Measurements from ENCODE around the gene RAD51B. TPM values are rescaled to one million over a fixed set of nuclear protein-coding genes. Genes with fewer than 3 reads are reported as not detected.
A peak's percentile ranks its signal among the peaks of the same experiment; 100 is the strongest.

Gene RAD51B
- total RNA-seq, 1 experiment from 2014 or later: 20.0 TPM

DNA sequence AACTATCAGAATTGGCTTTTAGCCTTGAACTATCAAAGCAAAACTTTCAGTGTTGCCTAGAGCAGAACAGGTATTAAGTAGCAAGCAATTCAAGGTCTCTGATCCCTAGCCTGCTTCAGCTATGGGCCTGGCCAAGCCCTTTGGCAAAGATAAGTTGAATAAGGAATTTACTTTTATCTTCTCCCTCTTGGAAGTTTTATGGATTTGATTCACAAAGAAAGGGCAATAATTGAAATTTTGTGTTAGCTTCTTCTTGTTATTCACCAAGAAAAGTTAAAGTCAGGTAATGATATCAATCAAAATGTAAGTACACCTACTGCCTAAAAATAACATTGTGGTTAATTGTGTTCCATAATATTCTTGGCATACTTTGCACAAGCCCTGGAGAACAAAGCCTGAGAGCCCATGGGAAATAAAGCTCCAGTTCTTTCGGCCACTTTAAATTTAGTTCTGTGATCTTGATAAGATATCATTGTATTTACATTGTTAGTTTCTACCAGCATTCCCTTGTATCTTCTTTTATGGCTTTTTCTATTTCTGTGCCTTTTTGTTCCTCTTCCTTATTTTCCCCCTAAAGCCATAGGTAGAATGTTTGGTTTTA, 158.0 kb downstream of the RAD51B start:
- peak overlapping the region; percentile 18 for H3K4me2 ChIP-seq (ENCODE audit: low read length)
- H3K79me2 ChIP-seq (ENCODE audit: insufficient read depth, low read length): no peaks in the 10 kb centered on the region
- H3K9me3 ChIP-seq (ENCODE audit: control insufficient read depth in 1 of 2, insufficient read depth in 1 of 2, low read depth in 1 of 2, low read length in 2 of 2): no peaks in the 10 kb centered on the region
- peak overlapping the region; percentile 90 for H3K27ac ChIP-seq (ENCODE audit: low read depth, low read length)
- H4K20me1 ChIP-seq (ENCODE audit: insufficient read depth): no peaks in the 10 kb centered on the region
- POLR2A ChIA-PET: interaction anchor here (0.6 kb wide), 1 partner anchor 95 kb away, joined by 4 read pairs; no protein-coding TSS in a partner anchor
- peak; percentile 88 for ATAC-seq
- DNase-seq (ENCODE audit: low read depth, low spot score): peak; percentile 38
- RAD21 ChIA-PET (ENCODE audit: low non-redundant PET in 1 of 2, low total read pairs in 2 of 2, uncharacterized antibody in 2 of 2, unreplicated experiment in 2 of 2): interaction anchor here in 1 of 2 experiments (0.6 kb wide), 1 partner anchor 839 kb away, joined by 3 read pairs; no protein-coding TSS in a partner anchor
- TF ChIP-seq SP1 (IDR thresholded peaks at IDR 0.05; ENCODE audit: low read depth) (peak; percentile 79; the same call in 1 of the 2 replicates), CEBPB (IDR thresholded peaks at IDR 0.05; ENCODE audit: low read depth) (peak; percentile 57; the same call in 1 of the 2 replicates), RAD21 (IDR thresholded peaks at IDR 0.05; ENCODE audit: low read depth) (peak; percentile 12; the same call in 1 of the 2 replicates), JUND (IDR thresholded peaks at IDR 0.05) (peak; percentile 67), SRF (IDR thresholded peaks at IDR 0.05; ENCODE audit: low read depth) (0 out of 2 replicates have a peak, but pooled peaks have one; percentile 16), TCF7L2 (IDR thresholded peaks at IDR 0.05; ENCODE audit: borderline replicate concordance, extremely low read depth, insufficient read depth, insufficient read length) (peak; percentile 87)
- TF ChIP-seq, protein P1, sequence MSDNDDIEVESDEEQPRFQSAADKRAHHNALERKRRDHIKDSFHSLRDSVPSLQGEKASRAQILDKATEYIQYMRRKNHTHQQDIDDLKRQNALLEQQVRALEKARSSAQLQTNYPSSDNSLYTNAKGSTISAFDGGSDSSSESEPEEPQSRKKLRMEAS (IDR thresholded peaks at IDR 0.05): no peak
- TF ChIP-seq, protein P2, sequence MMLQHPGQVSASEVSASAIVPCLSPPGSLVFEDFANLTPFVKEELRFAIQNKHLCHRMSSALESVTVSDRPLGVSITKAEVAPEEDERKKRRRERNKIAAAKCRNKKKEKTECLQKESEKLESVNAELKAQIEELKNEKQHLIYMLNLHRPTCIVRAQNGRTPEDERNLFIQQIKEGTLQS (IDR thresholded peaks at IDR 0.05): no peak
- TF ChIP-seq, protein P3, sequence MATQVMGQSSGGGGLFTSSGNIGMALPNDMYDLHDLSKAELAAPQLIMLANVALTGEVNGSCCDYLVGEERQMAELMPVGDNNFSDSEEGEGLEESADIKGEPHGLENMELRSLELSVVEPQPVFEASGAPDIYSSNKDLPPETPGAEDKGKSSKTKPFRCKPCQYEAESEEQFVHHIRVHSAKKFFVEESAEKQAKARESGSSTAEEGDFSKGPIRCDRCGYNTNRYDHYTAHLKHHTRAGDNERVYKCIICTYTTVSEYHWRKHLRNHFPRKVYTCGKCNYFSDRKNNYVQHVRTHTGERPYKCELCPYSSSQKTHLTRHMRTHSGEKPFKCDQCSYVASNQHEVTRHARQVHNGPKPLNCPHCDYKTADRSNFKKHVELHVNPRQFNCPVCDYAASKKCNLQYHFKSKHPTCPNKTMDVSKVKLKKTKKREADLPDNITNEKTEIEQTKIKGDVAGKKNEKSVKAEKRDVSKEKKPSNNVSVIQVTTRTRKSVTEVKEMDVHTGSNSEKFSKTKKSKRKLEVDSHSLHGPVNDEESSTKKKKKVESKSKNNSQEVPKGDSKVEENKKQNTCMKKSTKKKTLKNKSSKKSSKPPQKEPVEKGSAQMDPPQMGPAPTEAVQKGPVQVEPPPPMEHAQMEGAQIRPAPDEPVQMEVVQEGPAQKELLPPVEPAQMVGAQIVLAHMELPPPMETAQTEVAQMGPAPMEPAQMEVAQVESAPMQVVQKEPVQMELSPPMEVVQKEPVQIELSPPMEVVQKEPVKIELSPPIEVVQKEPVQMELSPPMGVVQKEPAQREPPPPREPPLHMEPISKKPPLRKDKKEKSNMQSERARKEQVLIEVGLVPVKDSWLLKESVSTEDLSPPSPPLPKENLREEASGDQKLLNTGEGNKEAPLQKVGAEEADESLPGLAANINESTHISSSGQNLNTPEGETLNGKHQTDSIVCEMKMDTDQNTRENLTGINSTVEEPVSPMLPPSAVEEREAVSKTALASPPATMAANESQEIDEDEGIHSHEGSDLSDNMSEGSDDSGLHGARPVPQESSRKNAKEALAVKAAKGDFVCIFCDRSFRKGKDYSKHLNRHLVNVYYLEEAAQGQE (IDR thresholded peaks at IDR 0.05; ENCODE audit: low read depth): no peak
- H3K36me3 ChIP-seq (ENCODE audit: control insufficient read depth in 1 of 2, insufficient read depth in 2 of 2, low read length in 2 of 2): no peaks in the 10 kb centered on the region
- no peak overlapping the region for H3K4me3 ChIP-seq (replicated peaks in 1 of 2; ENCODE audit: low read depth in 1 of 2, low read length in 2 of 2)
- BruUV-seq (replicated peaks): no TSS peak
- intact Hi-C loops (cut with micrococcal nuclease): no loop called here
- no peak overlapping the region for H2AFZ ChIP-seq (ENCODE audit: low read depth, low read length, poor library complexity, severe bottlenecking)
- peaks cover 17 to 45% of the 10 kb centered on the region in 2 experiments for H3K4me1 ChIP-seq (ENCODE audit: control insufficient read depth in 1 of 2, insufficient read depth in 2 of 2, low read length in 2 of 2)
- no peaks in the 10 kb centered on the region for H3K9me2 ChIP-seq (ENCODE audit: insufficient read depth)
- H3K9ac ChIP-seq (ENCODE audit: low read length): no peak overlapping the region
- CTCF ChIA-PET: interaction anchor here (0.9 kb wide), 1 partner anchor 43 kb away, joined by 4 read pairs; no protein-coding TSS in a partner anchor
- no peaks in the 10 kb centered on the region for H3K27me3 ChIP-seq (ENCODE audit: insufficient read depth, low read length)

Measured in HCT116 (cell line).